Fibroblast of skin of scalp (primary cell): Measurements from ENCODE around the gene RGL4.
A peak's percentile ranks its signal among the peaks of the same experiment; 100 is the strongest.

ENCODE experiments used
- DNase-seq: peaks from one replicate; pipeline ENCODE4 v3.0.0-alpha.2; 2013

RGL4 gene

GRCh38 chr22:23681026-23681809 is 9.6 kb upstream of the RGL4 start:
- no peak for DNase-seq

GRCh38 chr22:23682077-23682476 is 8.7 kb upstream of the RGL4 start:
- DNase-seq, result no peak

- no peak for DNase-seq
These were observed 7.9 kb upstream of the RGL4 start for GRCh38 chr22:23682827-23683355.

- no peak for DNase-seq
These were observed 7.3 kb upstream of the RGL4 start for GRCh38 chr22:23683545-23683944.

GRCh38 chr22:23684026-23684425 is 6.8 kb upstream of the RGL4 start:
- no peak for DNase-seq

GRCh38 chr22:23684561-23685031 is 6.2 kb upstream of the RGL4 start:
- DNase-seq, result peak; percentile 5

- DNase-seq, result peak; percentile 8
These were observed 5.5 kb upstream of the RGL4 start for GRCh38 chr22:23685205-23685784.

GRCh38 chr22:23686416-23687024 is 4.3 kb upstream of the RGL4 start:
- DNase-seq, result no peak

- no peak for DNase-seq
These were observed 2.7 kb upstream of the RGL4 start for GRCh38 chr22:23688121-23688520.

- no peak for DNase-seq
These were observed 2.2 kb upstream of the RGL4 start for GRCh38 chr22:23688571-23688970.

- no peak for DNase-seq
These were observed 1.4 kb upstream of the RGL4 start for GRCh38 chr22:23689414-23689813.

GRCh38 chr22:23691748-23692423 is 1.1 kb downstream of the RGL4 start:
- no peak for DNase-seq

GRCh38 chr22:23692598-23693291 is 1.9 kb downstream of the RGL4 start:
- no peak for DNase-seq

- no peak for DNase-seq
These were observed 3.3 kb downstream of the RGL4 start for GRCh38 chr22:23693979-23694680.

- DNase-seq, result no peak
These were observed 4.3 kb downstream of the RGL4 start for GRCh38 chr22:23695141-23695540.

GRCh38 chr22:23695571-23696325 is 4.9 kb downstream of the RGL4 start:
- no peak for DNase-seq

GRCh38 chr22:23696326-23696851 is 5.6 kb downstream of the RGL4 start:
- DNase-seq, result no peak

- no peak for DNase-seq
These were observed 6.5 kb downstream of the RGL4 start for GRCh38 chr22:23697031-23697970.

GRCh38 chr22:23698094-23698493 is 7.3 kb downstream of the RGL4 start:
- no peak for DNase-seq
